ENCODE data around the gene NHLRC4.
A peak's percentile ranks its signal among the peaks of the same experiment; 100 is the strongest.

Gene NHLRC4

GRCh38 chr16:566475-567372, at the start of gene NHLRC4:
Gene NHLRC4, plus strand, starts transcription at chr16:567005. Its CDS starts 1,043 bp downstream, at chr16:568048.
- no peaks in the 10 kb centered on the region for H3K4me1 ChIP-seq (ENCODE audit: control insufficient read depth, insufficient read depth, low read length)
- peak within 1 kb of the TSS; percentile 12 for H3K9ac ChIP-seq (ENCODE audit: low read depth, low read length)
- H3K27me3 ChIP-seq (ENCODE audit: control insufficient read depth, insufficient read depth, low read length): peaks cover under 1% of the 10 kb centered on the region
- H3K36me3 ChIP-seq (ENCODE audit: control insufficient read depth, insufficient read depth, low read length): no peaks in the 10 kb centered on the region
- H3K9me3 ChIP-seq (ENCODE audit: control insufficient read depth, insufficient read depth, low read length): no peaks in the 10 kb centered on the region
- no peak within 1 kb of the TSS for H3K4me3 ChIP-seq (ENCODE audit: low read depth, low read length)

DNA sequence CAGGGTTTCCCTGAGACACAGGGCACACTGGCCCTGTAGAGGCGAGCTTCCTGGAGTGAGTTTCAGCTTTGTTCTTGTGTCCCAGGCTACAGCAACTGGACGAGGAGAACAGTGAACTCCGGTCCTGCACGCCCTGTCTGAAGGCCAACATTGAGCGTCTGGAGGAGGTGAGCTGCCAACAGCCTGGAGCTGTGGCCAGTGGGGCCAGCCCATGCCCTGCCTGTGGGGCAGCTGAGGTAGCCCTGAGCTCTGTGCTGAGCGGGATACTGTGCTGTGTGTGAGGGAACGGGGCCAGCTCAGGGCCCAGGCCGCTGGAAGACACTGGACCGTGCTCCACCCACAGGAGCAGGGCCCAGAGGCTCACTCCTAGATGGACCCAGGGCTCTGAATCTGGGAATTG, 47.9 kb upstream of the NHLRC4 start:
- Histone ChIP-seq H3K36me3 (ENCODE audit: control insufficient read depth, insufficient read depth, low read length) (peaks cover 21% of the 10 kb centered on the region), H3K9ac (ENCODE audit: low read depth, low read length) (no peak overlapping the region), H3K27me3 (ENCODE audit: control insufficient read depth, insufficient read depth, low read length) (no peaks in the 10 kb centered on the region), H3K4me1 (ENCODE audit: control insufficient read depth, insufficient read depth, low read length) (no peaks in the 10 kb centered on the region), H3K4me3 (ENCODE audit: low read depth, low read length) (no peak overlapping the region), H3K9me3 (ENCODE audit: control insufficient read depth, insufficient read depth, low read length) (no peaks in the 10 kb centered on the region)

GRCh38 chr16:519425-519824, 47.4 kb upstream of the NHLRC4 start:
- no peak overlapping the region for H3K4me3 ChIP-seq (ENCODE audit: low read depth, low read length)
- no peaks in the 10 kb centered on the region for H3K27me3 ChIP-seq (ENCODE audit: control insufficient read depth, insufficient read depth, low read length)
- no peaks in the 10 kb centered on the region for H3K4me1 ChIP-seq (ENCODE audit: control insufficient read depth, insufficient read depth, low read length)
- H3K36me3 ChIP-seq (ENCODE audit: control insufficient read depth, insufficient read depth, low read length): peaks cover 21% of the 10 kb centered on the region
- H3K9ac ChIP-seq (ENCODE audit: low read depth, low read length): no peak overlapping the region
- no peaks in the 10 kb centered on the region for H3K9me3 ChIP-seq (ENCODE audit: control insufficient read depth, insufficient read depth, low read length)

- Histone ChIP-seq H3K9ac (ENCODE audit: low read depth, low read length) (no peak overlapping the region), H3K4me3 (ENCODE audit: low read depth, low read length) (no peak overlapping the region), H3K9me3 (ENCODE audit: control insufficient read depth, insufficient read depth, low read length) (no peaks in the 10 kb centered on the region), H3K4me1 (ENCODE audit: control insufficient read depth, insufficient read depth, low read length) (no peaks in the 10 kb centered on the region), H3K36me3 (ENCODE audit: control insufficient read depth, insufficient read depth, low read length) (peaks cover 21% of the 10 kb centered on the region), H3K27me3 (ENCODE audit: control insufficient read depth, insufficient read depth, low read length) (no peaks in the 10 kb centered on the region)
Observed at GRCh38 chr16:519841-520687, 46.7 kb upstream of the NHLRC4 start.

DNA sequence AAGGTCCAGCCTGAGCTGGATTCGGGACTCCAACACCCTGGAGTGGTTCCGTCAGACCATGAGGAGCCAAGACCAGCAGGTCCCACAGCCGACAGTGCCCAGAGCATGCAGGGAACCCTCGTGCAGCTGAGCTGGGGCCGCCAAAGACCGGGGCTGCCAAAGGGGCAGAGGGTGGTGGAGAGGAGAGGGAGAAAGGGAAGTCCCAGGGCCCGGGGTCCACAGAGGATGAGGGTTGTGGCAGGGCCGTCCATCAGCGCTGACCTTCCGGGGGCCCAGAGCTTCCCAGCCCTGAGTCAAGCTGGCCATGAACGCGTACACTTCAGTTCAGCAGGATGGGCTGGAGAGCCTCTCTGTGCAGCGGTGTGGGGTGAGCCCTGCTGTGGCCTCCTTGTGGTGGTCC, 46.0 kb upstream of the NHLRC4 start:
- no peak overlapping the region for H3K4me3 ChIP-seq (ENCODE audit: low read depth, low read length)
- peaks cover 19% of the 10 kb centered on the region for H3K36me3 ChIP-seq (ENCODE audit: control insufficient read depth, insufficient read depth, low read length)
- no peaks in the 10 kb centered on the region for H3K4me1 ChIP-seq (ENCODE audit: control insufficient read depth, insufficient read depth, low read length)

DNA sequence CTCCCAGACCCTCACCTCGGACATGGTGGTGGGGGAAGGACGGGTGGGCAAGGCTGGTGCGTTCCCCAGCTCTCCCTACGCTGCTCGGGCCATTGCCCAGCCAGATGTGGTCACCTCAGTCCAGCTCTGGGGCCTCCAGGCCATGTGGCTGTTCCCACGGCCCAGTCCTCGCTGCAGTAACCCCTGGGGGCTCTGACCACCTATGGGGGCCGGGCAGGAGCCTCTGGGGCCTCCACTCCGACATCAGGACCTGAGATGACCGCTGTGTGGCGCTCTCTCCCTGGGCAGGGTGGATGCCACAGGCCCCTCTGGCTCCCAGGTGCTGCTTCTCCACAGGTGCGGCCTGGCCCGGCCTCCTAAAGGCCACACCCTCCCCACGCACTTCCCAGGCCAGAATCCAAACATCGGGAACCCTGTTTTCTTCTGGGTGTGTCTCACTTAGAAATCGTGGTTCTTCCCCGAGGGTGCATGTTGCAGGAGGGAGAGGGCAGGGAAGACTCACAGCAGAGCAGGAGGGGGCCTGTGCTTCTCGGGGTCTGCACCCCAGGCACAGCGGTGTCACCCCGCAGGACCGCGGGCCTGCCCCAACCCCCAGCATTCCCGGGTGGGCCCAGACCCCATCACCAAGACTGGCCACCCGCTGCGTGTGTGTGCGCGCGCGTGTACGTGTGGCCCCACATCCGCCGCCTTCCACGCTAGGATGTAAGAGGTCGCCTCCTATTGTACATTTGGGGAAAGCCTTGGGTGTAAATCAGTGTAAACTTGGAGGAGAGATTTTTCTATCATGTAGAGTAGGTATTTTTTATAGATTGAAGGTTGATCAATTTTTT, 45.2 kb upstream of the NHLRC4 start:
- Histone ChIP-seq H3K4me3 (ENCODE audit: low read depth, low read length) (no peak overlapping the region), H3K4me1 (ENCODE audit: control insufficient read depth, insufficient read depth, low read length) (peaks cover 6% of the 10 kb centered on the region), H3K9ac (ENCODE audit: low read depth, low read length) (no peak overlapping the region), H3K9me3 (ENCODE audit: control insufficient read depth, insufficient read depth, low read length) (no peaks in the 10 kb centered on the region), H3K27me3 (ENCODE audit: control insufficient read depth, insufficient read depth, low read length) (no peaks in the 10 kb centered on the region), H3K36me3 (ENCODE audit: control insufficient read depth, insufficient read depth, low read length) (peaks cover 18% of the 10 kb centered on the region)

More for the DNA sequence above, 46.0 kb upstream of the NHLRC4 start:
- Histone ChIP-seq H3K27me3 (ENCODE audit: control insufficient read depth, insufficient read depth, low read length) (no peaks in the 10 kb centered on the region), H3K9me3 (ENCODE audit: control insufficient read depth, insufficient read depth, low read length) (no peaks in the 10 kb centered on the region), H3K9ac (ENCODE audit: low read depth, low read length) (no peak overlapping the region)

DNA sequence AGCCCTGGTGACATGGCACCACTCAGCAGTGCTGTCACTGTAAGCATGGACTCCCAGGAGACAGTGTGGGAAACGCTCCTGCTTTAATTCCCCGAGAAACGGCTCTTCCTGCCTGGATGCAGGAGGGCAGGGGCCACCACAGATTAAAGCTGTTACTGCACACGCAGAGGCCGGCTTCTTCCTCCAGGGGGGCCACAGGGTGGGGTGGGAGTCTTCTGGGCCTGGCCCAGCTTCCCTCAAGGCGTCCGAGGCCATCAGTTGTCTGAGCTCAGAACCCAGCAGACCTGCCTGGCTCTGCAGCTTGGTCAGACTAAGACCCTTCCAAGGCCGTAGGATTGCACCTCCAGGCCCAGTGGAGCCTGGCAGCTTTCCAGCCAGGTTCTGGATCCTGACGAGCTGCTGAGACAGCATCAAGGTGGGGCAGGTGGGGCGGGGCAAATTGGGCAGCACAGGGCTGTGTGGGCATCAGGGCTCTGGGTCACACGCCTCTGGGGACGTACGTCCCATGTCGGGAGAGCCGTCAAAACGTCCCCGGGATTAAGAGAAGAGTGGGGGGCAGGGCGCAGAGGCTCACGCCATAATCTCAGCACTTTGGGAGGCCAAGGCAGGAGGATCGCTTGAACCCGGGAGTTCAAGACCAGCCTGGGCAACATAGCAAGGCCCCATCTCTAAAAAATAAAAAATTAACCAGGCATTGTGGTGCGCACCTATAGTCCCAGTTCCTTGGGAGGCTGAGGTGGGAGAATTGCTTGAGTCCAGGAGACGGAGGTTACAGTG, 44.3 kb upstream of the NHLRC4 start:
- Histone ChIP-seq H3K36me3 (ENCODE audit: control insufficient read depth, insufficient read depth, low read length) (peaks cover 18% of the 10 kb centered on the region), H3K9ac (ENCODE audit: low read depth, low read length) (no peak overlapping the region)

GRCh38 chr16:523097-523741, 43.6 kb upstream of the NHLRC4 start:
- H3K9ac ChIP-seq (ENCODE audit: low read depth, low read length): no peak overlapping the region
- peaks cover 6% of the 10 kb centered on the region for H3K4me1 ChIP-seq (ENCODE audit: control insufficient read depth, insufficient read depth, low read length)
- no peaks in the 10 kb centered on the region for H3K9me3 ChIP-seq (ENCODE audit: control insufficient read depth, insufficient read depth, low read length)
- no peak overlapping the region for H3K4me3 ChIP-seq (ENCODE audit: low read depth, low read length)
- H3K36me3 ChIP-seq (ENCODE audit: control insufficient read depth, insufficient read depth, low read length): peaks cover 18% of the 10 kb centered on the region
- no peaks in the 10 kb centered on the region for H3K27me3 ChIP-seq (ENCODE audit: control insufficient read depth, insufficient read depth, low read length)

More for the DNA sequence above, 44.3 kb upstream of the NHLRC4 start:
- Histone ChIP-seq H3K4me1 (ENCODE audit: control insufficient read depth, insufficient read depth, low read length) (peaks cover 6% of the 10 kb centered on the region), H3K27me3 (ENCODE audit: control insufficient read depth, insufficient read depth, low read length) (no peaks in the 10 kb centered on the region), H3K9me3 (ENCODE audit: control insufficient read depth, insufficient read depth, low read length) (no peaks in the 10 kb centered on the region), H3K4me3 (ENCODE audit: low read depth, low read length) (no peak overlapping the region)

DNA sequence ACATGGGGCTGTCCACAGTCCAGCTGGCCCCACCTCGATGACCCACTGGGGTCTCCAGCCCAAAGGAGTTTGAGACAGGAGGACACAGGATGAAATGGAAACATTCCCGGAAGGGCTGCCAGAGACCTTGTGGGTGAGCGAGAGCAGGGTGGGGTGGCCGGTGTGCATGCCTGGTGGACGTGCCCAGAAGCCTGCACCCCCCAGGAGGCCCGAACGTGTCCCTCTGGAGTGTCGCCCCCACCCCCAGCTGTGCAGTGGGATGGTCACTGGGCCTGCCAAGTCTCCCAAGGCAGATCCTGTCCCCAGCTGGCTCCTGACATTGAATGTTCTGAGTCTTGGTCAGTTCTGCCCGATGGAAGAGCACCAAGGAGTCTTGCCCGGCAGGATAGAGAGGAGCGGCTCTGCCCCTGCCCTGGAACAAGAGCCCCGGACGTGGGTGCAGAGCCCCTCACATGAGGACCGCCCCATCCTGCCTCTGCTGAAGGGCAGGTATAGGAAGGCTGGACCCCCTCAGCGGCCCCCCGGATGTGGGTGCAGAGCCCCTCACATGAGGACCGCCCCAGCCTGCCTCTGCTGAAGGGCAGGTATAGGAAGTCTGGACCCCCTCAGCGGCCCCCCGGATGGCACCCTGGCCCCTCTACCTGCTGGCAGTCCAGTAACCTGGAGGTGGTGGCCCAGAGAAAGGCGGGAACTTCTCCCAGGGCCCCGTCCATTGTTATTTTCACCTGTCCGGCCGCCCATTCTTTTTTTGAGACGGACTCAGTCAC, 42.3 kb upstream of the NHLRC4 start:
- H3K4me3 ChIP-seq (ENCODE audit: low read depth, low read length): no peak overlapping the region
- H3K9ac ChIP-seq (ENCODE audit: low read depth, low read length): no peak overlapping the region
- H3K4me1 ChIP-seq (ENCODE audit: control insufficient read depth, insufficient read depth, low read length): peaks cover 12% of the 10 kb centered on the region

GRCh38 chr16:525123-525519, 41.7 kb upstream of the NHLRC4 start:
- Histone ChIP-seq H3K9ac (ENCODE audit: low read depth, low read length) (no peak overlapping the region), H3K4me1 (ENCODE audit: control insufficient read depth, insufficient read depth, low read length) (peaks cover 12% of the 10 kb centered on the region), H3K27me3 (ENCODE audit: control insufficient read depth, insufficient read depth, low read length) (no peaks in the 10 kb centered on the region)

More for the DNA sequence above, 42.3 kb upstream of the NHLRC4 start:
- H3K9me3 ChIP-seq (ENCODE audit: control insufficient read depth, insufficient read depth, low read length): no peaks in the 10 kb centered on the region
- no peaks in the 10 kb centered on the region for H3K27me3 ChIP-seq (ENCODE audit: control insufficient read depth, insufficient read depth, low read length)
- H3K36me3 ChIP-seq (ENCODE audit: control insufficient read depth, insufficient read depth, low read length): peaks cover 10% of the 10 kb centered on the region

More at GRCh38 chr16:525123-525519, 41.7 kb upstream of the NHLRC4 start:
- Histone ChIP-seq H3K9me3 (ENCODE audit: control insufficient read depth, insufficient read depth, low read length) (no peaks in the 10 kb centered on the region), H3K36me3 (ENCODE audit: control insufficient read depth, insufficient read depth, low read length) (peaks cover 7% of the 10 kb centered on the region), H3K4me3 (ENCODE audit: low read depth, low read length) (no peak overlapping the region)
